IMR-90 (cell line): ENCODE data around the gene SELENBP1. TPM values are rescaled to one million over a fixed set of nuclear protein-coding genes. Genes with fewer than 3 reads are reported as not detected.

Source experiments
- ATAC-seq: fragments of 200-7000 bp; cut with Tn5 transposase; 2 replicates; pipeline ENCODE4 v1.9.1; 2020; ENCODE audit warnings: low read depth, mild to moderate bottlenecking, moderate library complexity
- BruUV-seq: library from RNA; stranded (reverse); fragments of 400-500 nt; replicated peaks from 2 replicates; lab custom pipeline; 2021; lab: Mats Ljungman, UMichigan
- CTCF ChIA-PET: fragments of 300-600 bp; formaldehyde crosslinking; extraction: SDS; loops from one replicate; lab custom pipeline; 2021; ENCODE audit warnings: antibody characterized with exemption; lab: Yijun Ruan, JAX
- POLR2A ChIA-PET: fragments of 300-600 bp; sonication (Branson Sonifier 250); formaldehyde crosslinking; loops from one replicate; lab custom pipeline; 2022; ENCODE audit warnings: antibody characterized with exemption; ENCODE audit not compliant: unreplicated experiment; lab: Charles Lee
- DNase-seq: peaks from one replicate; pipeline ENCODE4 v3.0.0; 2013
- H2AFZ ChIP-seq: replicated peaks from 2 replicates; pipeline ENCODE3; 2013; ENCODE audit warnings: low read length, mild to moderate bottlenecking; ENCODE audit not compliant: poor library complexity
- H2AK5ac ChIP-seq: 2 replicates; pipeline ENCODE4 v1.6.1; 2013; ENCODE audit warnings: low read depth, low read length, inconsistent platforms
- H2AK9ac ChIP-seq: replicated peaks from 2 replicates; pipeline ENCODE3; 2013; ENCODE audit warnings: mild to moderate bottlenecking, low read depth, low read length, moderate library complexity; ENCODE audit not compliant: poor library complexity
- H2BK120ac ChIP-seq: 2 replicates; pipeline ENCODE4 v1.6.1; 2013; ENCODE audit warnings: low read depth, low read length, inconsistent platforms
- H2BK15ac ChIP-seq: 3 replicates; pipeline ENCODE4 v1.6.1; 2013; ENCODE audit warnings: low read depth, low read length, inconsistent platforms
- H2BK20ac ChIP-seq: 2 replicates; pipeline ENCODE4 v1.6.1; 2013; ENCODE audit warnings: low read depth, mild to moderate bottlenecking, inconsistent platforms, low read length, moderate library complexity
- H2BK5ac ChIP-seq: 2 replicates; pipeline ENCODE4 v1.6.1; 2013; ENCODE audit warnings: mild to moderate bottlenecking, low read depth, low read length, inconsistent platforms; ENCODE audit not compliant: poor library complexity, severe bottlenecking
- H3K14ac ChIP-seq: replicated peaks from 2 replicates; pipeline ENCODE4 v1.6.1; 2013; ENCODE audit warnings: low read depth, low read length, inconsistent platforms
- H3K18ac ChIP-seq: 2 replicates; pipeline ENCODE4 v1.6.1; 2013; ENCODE audit warnings: low read depth, low read length, control low read depth
- H3K23ac ChIP-seq: 2 replicates; pipeline ENCODE4 v1.6.1; 2013; ENCODE audit warnings: low read depth, low read length, inconsistent platforms
- H3K27ac ChIP-seq: 2 replicates; pipeline ENCODE4 v1.5.1; 2013; ENCODE audit warnings: mild to moderate bottlenecking, control low read depth, low read length; ENCODE audit not compliant: insufficient read depth
- H3K27me3 ChIP-seq: 2 replicates; pipeline ENCODE4 v1.6.1; 2013; ENCODE audit warnings: low read length; ENCODE audit not compliant: control insufficient read depth, insufficient read depth
- H3K36me3 ChIP-seq: 2 replicates; pipeline ENCODE4 v1.6.1; 2013; ENCODE audit warnings: low read length, mixed read lengths; ENCODE audit not compliant: control insufficient read depth, insufficient read depth
- H3K4ac ChIP-seq: 2 replicates; pipeline ENCODE4 v1.6.1; 2013; ENCODE audit warnings: low read depth, low read length, inconsistent platforms
- H3K4me1 ChIP-seq: 2 replicates; pipeline ENCODE4 v1.6.1; 2013; ENCODE audit warnings: low read length, mixed read lengths; ENCODE audit not compliant: control insufficient read depth, insufficient read depth
- H3K4me2 ChIP-seq: 2 replicates; pipeline ENCODE4 v1.6.1; 2013; ENCODE audit warnings: low read depth, mild to moderate bottlenecking, control low read depth, low read length, moderate library complexity
- H3K4me3 ChIP-seq: 2 replicates; pipeline ENCODE4 v1.5.1; 2013; ENCODE audit warnings: low read depth, mild to moderate bottlenecking, control low read depth, low read length, moderate library complexity; ENCODE audit not compliant: insufficient read depth
- H3K56ac ChIP-seq: 2 replicates; pipeline ENCODE4 v1.6.1; 2013; ENCODE audit warnings: low read length, inconsistent platforms; ENCODE audit not compliant: insufficient read depth; ENCODE audit errors: extremely low read depth
- H3K79me1 ChIP-seq, 2 experiments: 2 replicates each; pipeline ENCODE4 v1.6.1; 2013; ENCODE audit warnings: low read length in 2 of 2, inconsistent platforms in 1 of 2, low read depth in 1 of 2
- H3K9ac ChIP-seq: 2 replicates; pipeline ENCODE4 v1.6.1; 2013; ENCODE audit warnings: low read depth, low read length, control low read depth
- H3K9me1 ChIP-seq: 2 replicates; pipeline ENCODE4 v1.6.1; 2013; ENCODE audit warnings: low read length, inconsistent platforms; ENCODE audit not compliant: insufficient read depth
- H3K9me3 ChIP-seq: 2 replicates; pipeline ENCODE4 v1.6.1; 2013; ENCODE audit warnings: low read length; ENCODE audit not compliant: control insufficient read depth, insufficient read depth
- H4K20me1 ChIP-seq: 2 replicates; pipeline ENCODE4 v1.6.1; 2013; ENCODE audit warnings: low read length, inconsistent platforms; ENCODE audit not compliant: insufficient read depth
- H4K5ac ChIP-seq: 2 replicates; pipeline ENCODE4 v1.6.1; 2013; ENCODE audit warnings: mild to moderate bottlenecking, low read depth, low read length, control low read depth
- H4K8ac ChIP-seq, 2 experiments: 2 replicates each; pipeline ENCODE4 v1.6.1; 2013; ENCODE audit warnings: low read depth in 2 of 2, low read length in 2 of 2, control low read depth in 1 of 2, inconsistent platforms in 1 of 2
- H4K91ac ChIP-seq: 2 replicates; pipeline ENCODE4 v1.6.1; 2013; ENCODE audit warnings: low read depth, low read length, inconsistent platforms; ENCODE audit not compliant: insufficient read depth
- MAZ ChIP-seq: IDR thresholded peaks from 2 replicates; pipeline ENCODE4 v1.6.1; 2012; ENCODE audit warnings: low read depth, mild to moderate bottlenecking, low read length, improper control_type of control experiment, moderate library complexity, borderline replicate concordance
- RAD21 ChIP-seq: IDR thresholded peaks from 2 replicates; pipeline ENCODE4 v1.6.1; 2012; ENCODE audit warnings: low read length, improper control_type of control experiment
- WGBS, 2 experiments: methylation state at CpG; one replicate each; pipeline versions ENCODE4 v1.1.5 to v1.1.7; 2013; ENCODE audit warnings: missing lambda C conversion rate in 2 of 2; ENCODE audit not compliant: insufficient read length in 1 of 2; ENCODE audit errors: extremely low coverage in 2 of 2; 5-methylcytosine and 5-hydroxymethylcytosine counted together
- dilution Hi-C: fragments of 300-500 bp; cut with HindIII; formaldehyde crosslinking; loops from one replicate; pipeline ENCODE4 v1.14.3; 2018; ENCODE audit warnings: low sequenced_read_pairs; ENCODE audit not compliant: unreplicated experiment
- in situ Hi-C: fragments of 300-500 bp; cut with MboI; formaldehyde crosslinking; loops from 3 replicates; pipeline ENCODE4 v1.14.3; 2019; ENCODE audit warnings: low sequenced_read_pairs, inconsistent platforms, mixed read lengths
- intact Hi-C: fragments of 100-400 bp; cut with micrococcal nuclease; formaldehyde crosslinking; loops from 2 replicates; pipeline ENCODE4 v1.10.0; 2022
- polyA plus RNA-seq, 3 experiments: library from polyadenylated mRNA; depleted of rRNA; stranded (reverse); fragments of >200 nt; gene quantifications; 2 replicates each; pipeline ENCODE4 v1.2.3, GENCODE V29; 2012; ENCODE audit warnings: low replicate concordance in 1 of 3
- total RNA-seq: library from RNA; depleted of rRNA; stranded (reverse); fragments of >200 nt; gene quantifications from 2 replicates; pipeline ENCODE4 v1.2.3, GENCODE V29; 2012
- TF ChIP-seq, protein P1 (sequence below): fragments of 150-350 bp; IDR thresholded peaks from 2 replicates; pipeline ENCODE4 v1.6.1; 2017; ENCODE audit warnings: mild to moderate bottlenecking, antibody characterized with exemption, low read length, low read depth

The SELENBP1 gene
- total and polyA plus RNA-seq, 2 of the 4 experiments (the other 2 are of a cell fraction) = 21.3 to 56.9 TPM

DNA sequence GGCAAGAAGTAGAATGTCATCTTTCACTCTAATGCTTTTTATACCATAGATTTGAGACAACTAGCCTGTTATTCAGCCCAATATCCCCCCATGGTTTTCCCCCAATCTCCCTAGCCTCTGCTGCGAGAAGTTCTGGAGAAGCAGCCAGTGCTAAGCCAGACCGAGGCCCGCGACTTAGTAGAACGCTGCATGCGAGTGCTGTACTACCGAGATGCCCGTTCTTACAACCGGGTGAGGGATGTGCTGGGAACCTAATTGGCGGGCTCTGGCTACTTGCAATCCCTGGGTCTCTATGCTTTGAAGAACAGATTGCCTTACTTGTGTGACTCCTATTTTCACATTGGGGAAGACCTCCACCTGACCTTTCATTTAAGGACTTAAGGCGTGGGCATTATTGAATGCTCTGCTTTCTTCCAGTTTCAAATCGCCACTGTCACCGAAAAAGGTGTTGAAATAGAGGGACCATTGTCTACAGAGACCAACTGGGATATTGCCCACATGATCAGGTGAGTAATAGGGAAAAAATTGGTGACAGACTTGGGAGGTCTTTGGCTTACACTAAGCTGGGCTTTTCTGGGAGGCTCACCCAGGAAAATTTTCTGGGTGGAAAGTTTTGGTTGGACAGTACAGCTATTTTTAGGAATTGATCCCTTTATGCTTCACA, 28.8 kb upstream of the SELENBP1 start:
- Histone ChIP-seq H3K4me3 (no peak overlapping the region), H2BK15ac (no peak overlapping the region), H3K4ac (no peak overlapping the region), H2BK20ac (no peak overlapping the region), H3K14ac (no peak overlapping the region), H2AFZ (no peak overlapping the region), H4K5ac (no peak overlapping the region), H2AK9ac (no peak overlapping the region), H4K8ac (no peak overlapping the region), H3K56ac (no peak overlapping the region), H3K4me1 (peaks cover 3% of the 10 kb centered on the region; the same call in 1 of the 2 replicates), H3K36me3 (peaks cover 40% of the 10 kb centered on the region), H3K23ac (no peak overlapping the region), H4K91ac (no peak overlapping the region), H3K79me1 (peaks cover 5 to 54% of the 10 kb centered on the region in 2 experiments; a peak in 3 of 4 replicates), H3K9ac (no peak overlapping the region), H3K27ac (no peak overlapping the region), H3K9me3 (no peaks in the 10 kb centered on the region), H2BK5ac (no peak overlapping the region), H3K9me1 (peaks cover 17% of the 10 kb centered on the region), H3K18ac (no peak overlapping the region), H3K27me3 (no peaks in the 10 kb centered on the region), H2AK5ac (no peak overlapping the region), H3K4me2 (no peak overlapping the region; the same call in 1 of the 2 replicates), H2BK120ac (no peak overlapping the region), H4K20me1 (peaks cover 24% of the 10 kb centered on the region; the same call in 1 of the 2 replicates)
- intact Hi-C loops = no loop called here
- POLR2A ChIA-PET = no interaction called here
- dilution Hi-C loops = no loop called here
- BruUV-seq = no TSS peak
- DNase-seq (peak; percentile 11), ATAC-seq (no peak)
- TF ChIP-seq RAD21 = no peak
- TF ChIP-seq, protein P1, sequence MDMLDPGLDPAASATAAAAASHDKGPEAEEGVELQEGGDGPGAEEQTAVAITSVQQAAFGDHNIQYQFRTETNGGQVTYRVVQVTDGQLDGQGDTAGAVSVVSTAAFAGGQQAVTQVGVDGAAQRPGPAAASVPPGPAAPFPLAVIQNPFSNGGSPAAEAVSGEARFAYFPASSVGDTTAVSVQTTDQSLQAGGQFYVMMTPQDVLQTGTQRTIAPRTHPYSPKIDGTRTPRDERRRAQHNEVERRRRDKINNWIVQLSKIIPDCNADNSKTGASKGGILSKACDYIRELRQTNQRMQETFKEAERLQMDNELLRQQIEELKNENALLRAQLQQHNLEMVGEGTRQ = peak; percentile 35; the same call in 1 of the 2 replicates
- no peak for TF ChIP-seq MAZ
- in situ Hi-C loops = loop anchor here (10.0 kb wide), 2 partner anchors 96 to 206 kb away; partner anchors contain the start of genes PIP5K1A and VPS72
- 100% methylated on average over 7 of the region's 13 CpGs; no CpG with 5 or more reads in 1 of the 2 experiments for WGBS, 2 experiments
- CTCF ChIA-PET = interaction anchor here (0.6 kb wide), 1 partner anchor 118 kb away, joined by 3 read pairs; no protein-coding TSS in a partner anchor
